Measurements from ENCODE around the gene DDX23. TPM values are rescaled to one million over a fixed set of nuclear protein-coding genes. Genes with fewer than 3 reads are reported as not detected.
"Not testable (repeated sequence)": the region's sequence is repeated elsewhere in the genome, so short reads cannot be mapped to it uniquely, and the experiment has no call there.

Gene DDX23
- 50.8 and 72.4 TPM in 2 replicates for total RNA-seq

DNA sequence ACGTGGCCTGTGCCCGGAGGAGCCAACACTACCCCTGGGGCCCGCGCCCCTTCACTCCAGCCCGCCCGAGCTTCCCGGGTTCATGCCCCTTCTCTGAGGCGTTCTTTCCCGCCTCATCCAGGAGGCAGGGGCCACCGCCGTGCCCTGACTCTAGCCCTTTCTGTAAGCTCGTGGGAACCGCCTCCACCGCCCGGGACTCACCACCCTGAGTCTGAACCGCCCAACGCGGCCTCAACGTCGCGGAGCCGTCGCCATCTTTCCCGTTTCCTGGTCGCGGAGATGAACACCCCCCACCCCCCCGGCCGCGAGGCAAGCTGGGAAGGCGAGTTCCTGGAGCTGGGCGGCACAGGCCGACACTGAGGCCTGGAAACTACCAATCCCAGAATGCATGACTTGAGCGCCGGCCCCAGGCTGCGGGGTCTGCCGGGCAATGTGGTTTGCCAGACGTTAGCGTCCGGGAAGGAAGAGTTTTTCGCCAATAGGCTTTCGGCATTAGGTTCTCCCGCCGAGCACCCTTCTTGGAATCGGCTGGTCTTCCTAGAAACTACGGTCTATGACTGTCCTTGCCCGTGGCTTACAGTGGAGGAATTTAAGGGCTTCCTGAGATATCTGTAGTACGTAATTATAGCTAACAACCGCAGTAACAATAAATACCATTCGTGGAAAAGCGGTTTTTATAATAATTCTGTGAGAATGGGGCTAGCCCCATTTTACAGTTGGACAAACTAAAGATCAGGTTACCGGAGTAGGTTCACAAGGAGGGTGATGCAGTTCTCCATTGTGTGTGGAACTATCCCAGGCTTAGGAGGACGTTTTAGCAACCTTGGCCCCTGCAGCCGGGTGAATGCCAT lies at the start of gene DDX23:
TSS of gene DDX23 (minus strand) at position 281 of the 851 bp plus-strand sequence. CDS start 6,381 bp downstream, outside the sequence.
- peak; percentile 98 to 99 for DNase-seq (ENCODE audit: low read depth in 2 of 2)

DNA sequence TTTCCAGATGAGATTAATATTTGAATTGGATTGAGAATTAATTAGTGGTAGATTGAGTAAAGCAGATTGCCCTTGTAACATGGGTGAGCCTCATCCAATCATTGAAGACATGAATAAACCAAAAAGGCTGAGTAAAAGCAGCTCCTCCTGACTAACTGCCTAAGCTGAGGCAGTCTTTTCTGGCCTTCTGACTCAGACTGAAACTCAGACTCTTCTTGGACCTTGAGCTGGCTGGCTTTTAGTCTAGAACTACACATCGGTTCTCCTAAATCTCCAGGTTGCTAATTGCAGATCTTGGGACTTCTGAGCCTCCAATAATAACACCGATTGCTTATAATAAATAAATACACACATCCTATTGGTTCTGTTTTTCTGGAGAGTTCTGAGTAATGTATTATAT lies 49.3 kb upstream of the DDX23 start:
- no peak for DNase-seq (ENCODE audit: low read depth in 2 of 2)

DNA sequence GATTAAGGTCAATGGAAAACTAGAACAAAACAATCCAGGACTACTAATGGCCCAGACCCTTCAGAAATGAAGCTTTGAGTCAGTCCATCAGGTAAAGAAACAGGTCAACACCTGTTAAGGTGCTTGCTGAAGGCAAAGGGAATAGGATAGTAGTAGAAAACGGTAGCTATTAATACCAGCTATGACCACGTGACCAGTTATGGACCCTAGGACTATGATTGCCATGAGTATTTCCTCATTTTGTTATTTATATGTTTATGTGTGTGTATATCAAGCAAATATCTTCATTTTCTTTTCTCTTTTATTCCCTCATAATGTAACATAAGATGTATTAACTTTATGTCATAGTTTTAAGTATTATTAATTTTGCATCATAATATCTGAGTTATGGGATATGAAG lies 47.7 kb upstream of the DDX23 start:
- no peak for DNase-seq (ENCODE audit: low read depth in 2 of 2)

DNA sequence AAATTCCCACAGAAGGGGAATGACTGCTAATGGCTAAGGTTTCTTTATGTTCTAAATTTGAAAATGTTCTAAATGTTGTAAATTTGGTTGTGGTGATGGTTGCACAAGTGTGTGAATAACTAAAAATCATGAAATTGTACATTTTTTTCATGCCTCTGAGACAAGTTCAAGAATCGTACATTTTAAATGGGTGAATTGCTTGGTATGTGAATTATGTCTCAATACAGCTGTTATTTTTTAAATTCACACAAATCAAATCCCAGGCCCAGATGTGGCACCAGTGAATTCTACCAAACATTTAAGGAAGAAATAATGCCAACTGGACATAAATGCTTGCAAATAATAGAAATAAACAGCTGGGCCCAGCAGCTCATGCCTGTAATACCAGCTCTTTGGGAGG lies 42.3 kb upstream of the DDX23 start:
- no peak for DNase-seq (ENCODE audit: low read depth in 2 of 2)

DNA sequence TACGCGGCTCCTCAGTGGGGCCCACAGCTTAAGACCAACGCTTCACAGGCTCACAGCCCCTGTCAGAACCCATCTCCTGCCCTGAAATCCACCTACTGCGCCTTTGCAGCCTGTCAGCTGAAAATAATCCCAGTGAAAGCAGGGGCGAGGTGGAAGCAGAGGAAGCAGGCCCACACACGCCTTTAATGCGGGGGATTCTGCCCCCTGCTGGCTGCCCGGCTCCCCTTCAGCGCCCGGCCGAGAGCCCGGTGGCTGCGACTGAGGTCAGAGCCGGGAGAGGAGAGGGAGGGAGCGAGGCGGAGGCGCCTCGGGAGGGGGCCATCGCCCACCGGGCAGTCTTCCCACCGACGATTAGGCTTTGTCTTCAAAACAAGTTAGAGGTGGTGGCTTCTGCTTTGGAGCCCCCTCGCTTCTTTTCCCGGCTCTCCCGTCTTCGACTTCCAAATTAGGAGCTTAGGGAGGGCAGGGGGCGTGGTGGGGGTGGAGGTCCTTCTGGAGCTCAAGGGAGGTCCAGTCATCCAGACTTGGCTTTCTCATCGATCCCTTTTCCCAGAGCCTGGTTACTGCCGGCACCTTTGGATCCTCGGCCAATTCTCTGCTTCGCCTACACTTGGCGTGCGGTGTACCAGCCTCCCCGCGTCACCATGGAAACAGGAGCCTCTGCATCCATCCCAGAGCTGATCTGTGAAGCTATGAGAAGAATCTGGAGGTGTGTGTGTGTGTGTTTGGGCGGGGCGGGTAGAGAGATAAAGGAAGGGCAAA lies 38.9 kb upstream of the DDX23 start:
- DNase-seq (ENCODE audit: low read depth in 2 of 2): peak; percentile 81 to 83

DNA sequence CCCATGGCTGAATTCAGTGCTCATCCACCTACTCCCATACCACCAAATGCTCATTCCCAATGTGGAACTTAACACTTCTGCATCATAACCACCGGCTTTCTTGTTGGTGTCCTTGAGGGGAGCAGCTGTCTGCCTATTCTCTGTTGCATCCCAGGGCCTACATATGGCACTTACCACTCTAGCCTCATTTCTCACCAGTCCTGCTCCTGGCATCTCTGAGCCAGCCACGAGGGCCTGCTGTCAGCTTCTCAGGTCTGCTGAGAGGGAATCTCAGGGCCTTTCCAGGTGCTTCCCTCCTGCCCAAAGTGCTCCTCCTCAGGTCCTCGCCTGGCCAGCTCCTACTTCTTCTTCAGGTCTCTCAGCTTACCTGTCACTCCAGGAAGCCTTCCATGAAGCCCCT lies 37.7 kb upstream of the DDX23 start:
- DNase-seq (ENCODE audit: low read depth in 2 of 2): no peak

DNA sequence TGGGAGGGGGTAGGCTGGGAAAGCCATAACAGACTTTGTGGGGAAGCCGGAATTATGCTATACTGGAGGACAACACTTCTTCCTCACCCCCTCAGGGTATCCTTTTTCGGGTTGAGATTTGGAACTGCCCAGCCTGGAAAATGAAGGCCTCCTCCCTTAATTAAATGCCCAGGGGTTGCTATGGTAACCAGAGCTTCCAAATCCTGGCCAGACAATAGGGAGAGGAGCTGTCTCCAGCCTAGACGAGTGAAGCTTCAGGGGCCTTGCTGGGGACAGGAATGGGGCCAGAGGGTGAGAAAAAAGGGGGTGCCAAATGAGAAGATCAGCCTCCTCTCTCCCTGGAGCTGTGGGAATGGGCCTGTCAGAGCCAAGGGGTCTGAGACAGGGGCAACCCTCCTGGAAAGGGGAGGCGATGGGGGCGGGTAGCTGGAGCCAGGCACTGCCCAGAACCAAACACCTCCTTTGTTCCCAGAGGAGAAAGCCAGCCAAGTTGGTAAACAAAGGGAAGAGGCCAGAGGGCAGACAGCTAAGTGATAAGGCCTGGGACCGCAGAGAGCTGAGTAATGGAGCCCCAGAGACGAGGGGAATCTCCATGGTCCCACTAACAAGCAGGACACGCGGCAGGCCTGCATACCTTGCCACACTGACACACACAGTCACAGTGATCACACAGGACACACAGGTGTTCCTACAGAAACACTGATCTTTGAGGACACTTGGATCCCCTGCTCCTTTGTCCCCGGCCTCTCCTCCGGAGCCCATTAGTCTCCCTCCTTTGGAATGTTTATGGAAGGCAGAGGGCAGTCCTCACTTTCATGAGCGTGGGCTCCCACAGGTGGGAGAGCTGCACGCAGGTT lies 31.6 kb upstream of the DDX23 start:
- peak; percentile 33 to 63 for DNase-seq (ENCODE audit: low read depth in 2 of 2)

DNA sequence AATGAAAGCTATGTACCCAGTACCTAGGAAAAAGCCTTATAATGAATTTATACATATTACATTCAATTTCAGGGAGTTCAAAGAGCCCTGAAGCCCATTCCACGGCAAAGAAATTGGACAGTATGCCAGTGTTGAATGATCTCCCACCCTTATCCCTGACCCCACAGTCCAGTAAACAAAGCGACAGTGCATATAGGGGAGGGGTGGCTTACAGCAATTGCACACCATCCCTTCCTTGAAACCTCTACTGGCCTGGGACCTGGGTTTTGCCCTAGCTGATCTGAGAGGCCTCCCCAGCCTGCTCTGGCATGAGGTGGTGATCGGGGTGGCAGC lies 31.0 kb upstream of the DDX23 start:
- DNase-seq (ENCODE audit: low read depth in 2 of 2): no peak

DNA sequence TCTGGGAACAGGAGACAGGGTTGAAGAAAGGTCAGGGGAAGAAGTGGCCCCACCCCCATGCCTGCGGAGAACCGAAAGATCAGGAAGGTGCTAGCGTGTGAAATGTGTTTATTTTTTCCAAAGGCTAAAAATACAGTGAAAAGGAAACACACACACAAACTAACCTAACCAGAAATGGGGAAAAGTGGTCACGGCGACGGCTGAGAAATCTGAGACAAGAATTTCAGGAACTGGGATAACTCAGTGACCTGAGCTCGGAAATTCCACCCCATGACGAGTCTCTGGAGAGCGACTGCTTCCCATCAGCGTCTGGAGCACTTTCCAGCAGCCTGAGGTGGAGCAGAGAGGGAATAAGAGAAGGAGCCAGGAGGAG lies 30.3 kb upstream of the DDX23 start:
- DNase-seq (ENCODE audit: low read depth in 2 of 2): peak; percentile 42 to 94

DNA sequence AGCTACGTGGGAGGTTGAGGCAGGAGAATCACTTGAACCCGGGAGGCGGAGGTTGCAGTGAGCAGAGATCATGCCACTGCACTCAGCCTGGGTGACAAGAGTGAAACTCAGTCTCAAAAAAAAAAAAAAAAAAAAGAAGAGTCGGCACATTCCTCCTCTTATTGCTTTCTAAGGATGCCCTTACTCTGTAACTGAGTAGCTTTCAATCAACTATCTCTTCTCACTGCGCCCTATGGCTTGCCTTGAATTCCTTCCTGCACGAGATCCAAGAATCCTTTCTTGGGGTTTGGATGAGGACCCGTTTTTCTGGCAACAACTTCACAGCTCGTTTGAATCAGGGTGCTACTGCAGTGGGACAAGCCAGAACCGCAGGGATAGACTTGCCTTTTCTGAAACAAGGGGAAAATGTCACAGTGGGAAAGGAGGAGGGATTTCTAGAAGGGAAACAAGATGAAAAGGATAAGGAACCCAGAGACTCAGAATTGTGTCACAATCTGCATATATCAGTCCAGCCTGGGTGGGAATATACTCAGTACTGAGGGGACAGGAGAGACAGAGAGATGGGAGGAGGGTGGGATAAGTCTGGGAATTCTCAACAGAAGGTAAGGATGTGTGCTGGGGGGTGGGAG lies 29.8 kb upstream of the DDX23 start:
- no peak for DNase-seq (ENCODE audit: low read depth in 2 of 2)

DNA sequence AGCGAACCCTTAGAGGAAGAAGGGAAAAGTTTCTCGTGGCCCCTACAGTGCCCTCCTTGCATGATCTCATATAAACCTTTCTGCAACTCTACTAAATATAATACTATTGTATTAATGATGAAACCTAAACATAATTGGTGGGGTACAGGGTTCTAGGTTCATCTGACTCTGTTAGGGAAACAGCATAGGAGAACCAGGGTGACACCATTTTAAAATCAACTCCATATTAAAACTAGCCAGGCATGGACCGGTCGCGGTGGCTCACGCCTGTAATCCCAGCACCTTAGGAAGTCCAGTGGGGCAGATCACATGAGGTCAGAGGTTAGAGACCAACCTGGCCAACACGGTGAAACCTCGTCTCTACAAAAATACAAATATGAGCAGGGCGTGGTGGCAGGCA lies 28.7 kb upstream of the DDX23 start:
- DNase-seq (ENCODE audit: low read depth in 2 of 2): no peak

DNA sequence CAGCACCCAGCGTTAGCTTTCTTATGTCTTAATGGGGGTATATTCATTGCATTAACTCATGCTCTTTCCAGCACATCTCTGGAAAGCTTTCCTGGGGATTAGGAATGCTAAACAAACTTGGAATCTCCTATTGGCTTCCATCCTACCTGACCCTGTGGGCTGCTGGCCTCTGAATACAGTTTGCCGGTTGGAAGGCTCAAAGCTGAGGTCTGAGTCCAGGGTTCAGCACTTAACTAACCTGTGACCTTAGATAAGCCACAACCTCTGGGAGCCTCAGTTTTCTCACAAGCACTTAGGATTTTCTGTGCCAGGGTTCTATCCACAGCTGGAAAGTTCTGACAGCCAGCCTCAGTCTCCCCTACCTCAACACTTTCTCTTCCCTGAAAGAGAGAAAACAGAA lies 26.6 kb upstream of the DDX23 start:
- DNase-seq (ENCODE audit: low read depth in 2 of 2): no peak

DNA sequence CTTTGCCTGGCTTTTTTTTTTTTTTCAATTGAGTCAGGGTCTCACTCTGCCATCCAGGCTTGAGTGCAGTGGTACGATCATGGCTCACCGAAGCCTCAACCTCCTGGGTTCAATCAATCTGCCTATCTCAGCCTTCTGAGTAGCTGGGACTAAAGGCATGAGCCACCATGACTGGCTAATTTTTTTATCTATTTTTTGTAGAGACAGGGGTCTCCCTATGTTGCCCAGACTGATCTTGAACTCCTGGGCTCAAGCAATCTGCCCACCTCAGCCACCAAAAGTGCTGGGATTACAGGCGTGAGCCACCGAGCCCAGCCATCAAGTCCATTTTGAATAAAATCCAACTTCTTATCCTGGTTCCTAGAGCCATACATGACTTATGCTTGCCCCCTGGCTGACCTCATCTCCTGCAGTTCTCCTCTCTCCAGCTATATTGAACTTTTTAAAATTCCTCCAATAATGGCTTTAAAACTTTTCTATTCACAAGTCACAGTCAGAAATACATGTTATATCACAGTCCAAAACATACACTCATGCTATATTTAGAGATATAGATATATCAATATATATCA lies 24.1 kb upstream of the DDX23 start:
- no peak for DNase-seq (ENCODE audit: low read depth in 2 of 2)

DNA sequence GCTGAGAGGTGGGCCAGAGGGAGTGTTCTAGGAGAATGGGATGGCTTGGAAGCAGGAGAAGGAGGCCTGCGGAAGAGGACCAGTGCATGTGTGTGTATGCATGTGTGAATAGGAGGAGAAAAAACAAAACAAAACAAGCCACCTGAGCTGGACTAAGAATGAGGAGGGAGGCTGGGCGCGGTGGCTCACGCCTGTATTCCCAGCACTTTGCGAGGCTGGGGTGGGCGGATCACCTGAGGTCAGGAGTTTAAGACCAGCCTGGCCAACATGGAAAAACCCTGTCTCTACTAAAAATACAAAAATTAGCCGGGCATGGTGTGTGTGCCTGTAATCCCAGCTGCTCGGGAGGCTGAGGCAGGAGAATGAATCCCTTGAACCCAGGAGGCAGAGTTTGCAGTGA lies 21.6 kb upstream of the DDX23 start:
- DNase-seq (ENCODE audit: low read depth in 2 of 2): not testable (repeated sequence)

DNA sequence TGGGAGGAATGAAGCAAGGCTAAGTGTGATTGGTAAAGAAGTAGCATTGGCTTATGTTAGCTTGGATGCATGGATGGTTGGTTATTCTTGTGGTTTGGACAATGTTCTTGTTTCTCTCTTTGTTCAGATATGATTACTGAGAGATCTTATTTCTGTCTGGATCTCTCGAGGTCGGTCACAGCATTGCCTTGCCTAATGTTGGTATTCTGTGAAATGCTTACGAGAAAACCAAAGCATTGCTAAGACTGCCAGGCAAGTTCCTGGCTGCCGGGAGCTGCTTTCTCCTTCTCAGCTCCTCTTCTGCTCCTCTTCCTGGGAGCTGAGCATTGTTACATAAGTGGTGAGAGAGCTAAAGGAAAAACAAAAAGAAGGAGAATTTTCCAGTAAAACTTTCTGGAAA lies 21.1 kb upstream of the DDX23 start:
- no peak for DNase-seq (ENCODE audit: low read depth in 2 of 2)

DNA sequence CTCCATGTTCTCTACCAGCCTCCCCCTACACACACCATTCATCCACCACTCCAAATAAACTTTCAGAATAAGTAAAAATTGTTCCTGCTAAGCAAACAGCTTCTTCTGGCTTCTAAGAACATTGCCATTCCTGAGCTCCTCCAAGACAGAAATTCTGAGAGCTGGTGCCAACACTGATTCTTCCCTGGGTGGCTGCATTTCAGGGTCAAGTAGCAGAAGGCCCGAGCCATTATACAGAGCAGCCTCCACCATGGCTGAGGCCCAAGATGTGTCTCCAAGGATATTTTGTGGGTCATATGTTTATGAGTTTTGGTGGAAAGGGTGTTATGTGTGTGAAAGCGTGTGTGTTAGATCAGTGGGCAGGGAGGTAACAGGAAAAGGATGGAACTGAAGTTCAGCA lies 17.2 kb upstream of the DDX23 start:
- DNase-seq (ENCODE audit: low read depth in 2 of 2): no peak

DNA sequence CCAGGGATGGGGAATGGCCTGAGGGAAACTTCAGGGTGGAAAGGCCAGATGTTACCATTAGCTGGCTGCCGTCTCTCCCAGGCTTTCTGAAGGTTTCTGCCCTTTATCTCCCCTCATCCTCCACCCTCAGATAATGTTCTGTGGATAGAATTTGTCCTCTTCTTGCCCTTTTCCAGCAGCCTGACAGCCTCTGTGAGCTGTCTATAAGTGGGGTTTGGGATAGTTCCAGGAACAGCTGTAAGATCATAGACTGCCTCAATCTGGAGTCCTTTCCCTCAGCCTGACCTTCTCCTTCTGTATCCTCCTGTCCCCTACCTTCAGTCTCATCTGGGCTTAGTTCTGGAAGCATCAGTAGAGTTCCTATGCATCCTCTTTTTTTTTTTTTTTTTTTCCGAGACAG lies 16.5 kb upstream of the DDX23 start:
- DNase-seq (ENCODE audit: low read depth in 2 of 2): no peak

DNA sequence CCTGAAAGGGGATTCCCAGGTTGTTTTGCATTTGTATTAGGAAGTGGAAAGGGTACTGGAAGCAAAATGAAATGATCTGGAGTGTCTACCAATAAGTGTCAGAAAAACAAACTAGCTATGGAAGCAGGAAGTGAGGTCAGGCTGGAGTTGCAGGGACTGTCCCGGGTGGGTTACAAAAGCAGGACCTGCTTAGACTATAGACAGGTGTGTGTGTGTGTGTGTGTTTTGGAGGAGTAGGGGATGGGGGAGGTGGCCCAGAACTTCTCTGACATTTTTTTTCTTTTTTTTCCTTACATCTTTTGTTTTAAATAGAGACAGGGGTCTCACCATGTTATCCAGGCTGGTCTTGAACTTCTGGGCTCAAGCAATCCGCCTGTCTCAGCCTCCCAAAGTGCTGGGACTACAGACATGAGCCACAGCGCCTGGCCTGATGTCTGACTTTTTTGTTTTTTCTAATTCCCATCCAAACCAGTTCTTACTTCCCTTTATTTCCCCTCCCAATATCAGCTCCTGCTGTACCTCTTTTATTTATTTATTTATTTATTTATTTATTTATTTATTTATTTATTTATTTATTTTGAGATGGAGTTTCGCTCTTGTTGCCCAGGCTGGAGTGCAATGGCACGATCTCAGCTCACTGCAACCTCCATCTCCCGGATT lies 14.2 kb upstream of the DDX23 start:
- DNase-seq (ENCODE audit: low read depth in 2 of 2): no peak

DNA sequence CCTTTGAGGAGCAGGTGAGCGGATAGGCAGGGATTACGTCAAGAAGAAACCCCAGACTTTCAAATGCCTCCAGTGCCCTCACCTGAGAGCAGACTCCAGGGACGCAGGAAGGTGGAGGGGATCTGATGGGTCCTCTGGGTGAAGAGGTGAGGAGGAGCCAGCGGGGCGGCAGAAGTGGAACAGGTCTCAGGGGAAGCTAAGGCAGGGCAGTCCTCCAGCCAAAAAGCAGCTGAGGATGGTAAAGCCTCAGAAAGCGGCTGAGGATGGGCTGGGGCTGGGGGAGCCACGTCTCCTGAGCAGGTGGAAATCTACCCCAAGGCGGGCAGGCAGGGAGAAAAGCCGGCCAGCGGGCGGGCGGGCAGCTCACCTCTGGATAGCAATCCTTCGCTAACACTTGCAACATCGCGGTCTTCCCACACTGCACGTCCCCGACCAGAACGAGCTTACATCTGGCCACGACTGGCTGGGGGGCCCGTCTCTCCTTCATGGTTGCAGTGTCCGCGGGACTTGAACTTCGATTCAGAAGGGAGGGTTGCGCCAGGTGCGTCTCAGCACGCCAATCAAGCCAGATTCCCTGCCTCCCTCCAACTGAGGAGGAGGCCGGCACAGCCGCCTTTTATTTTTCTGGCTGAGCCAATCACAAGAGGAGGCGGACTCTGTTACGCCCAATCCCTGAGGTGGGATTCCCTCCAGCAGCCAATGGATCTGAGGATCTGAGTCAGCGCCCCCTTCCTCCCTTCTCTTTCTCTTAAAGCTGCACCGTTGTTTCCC lies 13.5 kb upstream of the DDX23 start, which contains the start of gene RND1:
TSS of gene RND1 (minus strand) at position 590 of the 771 bp plus-strand sequence. CDS start at position 487, 103 bp downstream.
- peak; percentile 95 to 97 for DNase-seq (ENCODE audit: low read depth in 2 of 2)

DNA sequence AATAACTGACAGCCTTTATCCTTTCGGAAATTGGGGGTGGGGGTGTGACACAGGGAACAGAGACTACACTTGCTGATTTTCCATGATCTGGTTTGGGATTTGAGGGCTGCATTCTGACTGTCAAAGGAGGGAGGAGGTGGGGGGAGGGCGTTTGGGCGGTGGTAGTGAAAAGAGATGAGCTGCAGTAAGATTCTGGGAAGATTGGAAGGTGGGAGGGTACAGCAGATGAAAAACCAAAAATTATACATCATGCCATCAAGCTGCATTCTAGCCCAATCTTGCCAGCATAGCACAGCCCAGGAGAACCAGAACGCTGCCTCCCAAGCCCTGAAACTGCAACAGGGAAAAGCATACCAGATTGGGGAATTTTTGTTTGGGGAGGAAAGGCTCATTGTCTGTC lies 11.3 kb upstream of the DDX23 start:
- DNase-seq (ENCODE audit: low read depth in 2 of 2): no peak
